Ishikawa (cell line): ENCODE measurements around the gene MACROD2.

Source experiments
- CEBPB ChIP-seq: IDR thresholded peaks from 2 replicates; pipeline ENCODE4 v1.6.1; 2012
- CREB1 ChIP-seq: IDR thresholded peaks from 2 replicates; pipeline ENCODE4 v1.6.1; 2012; ENCODE audit warnings: low read depth
- EGR1 ChIP-seq: IDR thresholded peaks from 2 replicates; pipeline ENCODE4 v1.6.1; 2012
- EP300 ChIP-seq: IDR thresholded peaks from 2 replicates; pipeline ENCODE4 v1.6.1; 2012; ENCODE audit warnings: borderline replicate concordance
- FOXM1 ChIP-seq: IDR thresholded peaks from 2 replicates; pipeline ENCODE4 v1.6.1; 2012; ENCODE audit warnings: low read depth, borderline replicate concordance
- MAX ChIP-seq: IDR thresholded peaks from 2 replicates; pipeline ENCODE4 v1.6.1; 2012
- NFIC ChIP-seq: IDR thresholded peaks from 2 replicates; pipeline ENCODE4 v1.6.1; 2012
- RAD21 ChIP-seq: IDR thresholded peaks from 2 replicates; pipeline ENCODE4 v1.6.1; 2012; ENCODE audit warnings: low read depth
- REST ChIP-seq: IDR thresholded peaks from 2 replicates; pipeline ENCODE4 v1.6.1; 2012; ENCODE audit warnings: low read depth, mild to moderate bottlenecking
- TAF1 ChIP-seq: IDR thresholded peaks from 2 replicates; pipeline ENCODE4 v1.6.1; 2012; ENCODE audit warnings: low read depth, mild to moderate bottlenecking
- TCF12 ChIP-seq: IDR thresholded peaks from 2 replicates; pipeline ENCODE4 v1.6.1; 2012; ENCODE audit warnings: low read depth
- TEAD4 ChIP-seq: IDR thresholded peaks from 2 replicates; pipeline ENCODE4 v1.6.1; 2012
- USF1 ChIP-seq: IDR thresholded peaks from 2 replicates; pipeline ENCODE4 v1.6.1; 2012
- YY1 ChIP-seq: IDR thresholded peaks from 2 replicates; pipeline ENCODE4 v1.6.1; 2012; ENCODE audit warnings: low read depth
- ZBTB7A ChIP-seq: IDR thresholded peaks from 2 replicates; pipeline ENCODE4 v1.6.1; 2012; ENCODE audit warnings: low read depth

MACROD2 gene

GRCh38 chr20:15940127-15940526 lies 1944.8 kb downstream of the MACROD2 start:
- TF ChIP-seq TEAD4 (no peak), REST (no peak), MAX (no peak), EGR1 (no peak), CEBPB (0 out of 2 replicates have a peak, but pooled peaks have one; percentile 15), NFIC (no peak)

GRCh38 chr20:15942130-15942529 lies 1946.8 kb downstream of the MACROD2 start:
- TF ChIP-seq TEAD4: 0 out of 2 replicates have a peak, but pooled peaks have one; percentile 22
- TF ChIP-seq YY1: no peak
- TF ChIP-seq TCF12: no peak

GRCh38 chr20:15945289-15945688 lies 1950.0 kb downstream of the MACROD2 start:
- TF ChIP-seq ZBTB7A (no peak), EP300 (no peak), NFIC (no peak), MAX (no peak), RAD21 (no peak), TCF12 (no peak), TAF1 (no peak), REST (no peak), EGR1 (no peak), FOXM1 (no peak), CREB1 (no peak), CEBPB (no peak), USF1 (no peak), TEAD4 (no peak), YY1 (no peak)

- TF ChIP-seq EGR1 (no peak), CEBPB (no peak), EP300 (no peak), RAD21 (no peak), ZBTB7A (no peak), CREB1 (no peak), FOXM1 (no peak), TEAD4 (no peak), YY1 (no peak), NFIC (no peak), REST (no peak), USF1 (no peak), TAF1 (no peak), MAX (no peak), TCF12 (no peak)
Measured at GRCh38 chr20:15949391-15949790, 1954.1 kb downstream of the MACROD2 start.

- no peak for TF ChIP-seq CEBPB
- no peak for TF ChIP-seq TCF12
Measured at GRCh38 chr20:15951658-15952057, 1956.3 kb downstream of the MACROD2 start.
